ENCODE results near the gene NSUN2.

The NSUN2 gene

GRCh38 chr5:6644794-6645241 is 12.0 kb upstream of the NSUN2 start:
- DNase-seq (ENCODE audit: low read depth): no peak

GRCh38 chr5:6642655-6643054 is 9.8 kb upstream of the NSUN2 start:
- no peak for DNase-seq (ENCODE audit: low read depth)

- DNase-seq (ENCODE audit: low read depth): no peak
These were observed 5.4 kb upstream of the NSUN2 start for GRCh38 chr5:6638236-6638635.

GRCh38 chr5:6637590-6637989 is 4.7 kb upstream of the NSUN2 start:
- DNase-seq (ENCODE audit: low read depth): no peak

- DNase-seq (ENCODE audit: low read depth): no peak
These were observed 4.2 kb upstream of the NSUN2 start for GRCh38 chr5:6637022-6637421.

GRCh38 chr5:6636293-6636692 is 3.4 kb upstream of the NSUN2 start:
- DNase-seq (ENCODE audit: low read depth): no peak

- DNase-seq (ENCODE audit: low read depth): peak; percentile 11
These were observed 2.1 kb upstream of the NSUN2 start for GRCh38 chr5:6634788-6635430.

- peak; percentile 28 for DNase-seq (ENCODE audit: low read depth)
These were observed 1.5 kb upstream of the NSUN2 start for GRCh38 chr5:6634306-6634705.

- DNase-seq (ENCODE audit: low read depth): peak; percentile 59
These were observed 813 bp upstream of the NSUN2 start for GRCh38 chr5:6633469-6634245.

GRCh38 chr5:6632324-6632887 is 438 bp downstream of the NSUN2 start:
- no peak for DNase-seq (ENCODE audit: low read depth)

GRCh38 chr5:6631441-6631840 is 1.4 kb downstream of the NSUN2 start:
- peak; percentile 4 for DNase-seq (ENCODE audit: low read depth)

GRCh38 chr5:6626508-6626907 is 6.3 kb downstream of the NSUN2 start:
- DNase-seq (ENCODE audit: low read depth): no peak

- DNase-seq (ENCODE audit: low read depth): no peak
These were observed 8.9 kb downstream of the NSUN2 start for GRCh38 chr5:6623941-6624340.

- DNase-seq (ENCODE audit: low read depth): no peak
These were observed 9.6 kb downstream of the NSUN2 start for GRCh38 chr5:6623228-6623627.

GRCh38 chr5:6616632-6617031 is 16.2 kb downstream of the NSUN2 start:
- DNase-seq (ENCODE audit: low read depth): no peak

- DNase-seq (ENCODE audit: low read depth): peak; percentile 13
These were observed 17.6 kb downstream of the NSUN2 start for GRCh38 chr5:6615034-6615815.

- DNase-seq (ENCODE audit: low read depth): no peak
These were observed 21.2 kb downstream of the NSUN2 start for GRCh38 chr5:6611334-6612256.

GRCh38 chr5:6608016-6608415 is 24.8 kb downstream of the NSUN2 start:
- no peak for DNase-seq (ENCODE audit: low read depth)

GRCh38 chr5:6607559-6607936 is 25.3 kb downstream of the NSUN2 start:
- DNase-seq (ENCODE audit: low read depth): no peak

- DNase-seq (ENCODE audit: low read depth): no peak
These were observed 25.8 kb downstream of the NSUN2 start for GRCh38 chr5:6606884-6607558.

GRCh38 chr5:6604946-6605345 is 27.9 kb downstream of the NSUN2 start:
- no peak for DNase-seq (ENCODE audit: low read depth)
